Activated CD8-positive, alpha-beta memory T cell treated with anti-CD3 and anti-CD28 coated beads for 1 hour (primary cell): ENCODE results near the gene TXN.
A peak's percentile ranks its signal among the peaks of the same experiment; 100 is the strongest.

Source experiments
- DNase-seq, 2 donors: peaks; one replicate each; pipeline ENCODE4 v3.0.0-alpha.2; 2020; ENCODE audit warnings: low read depth in 1 of 2; ENCODE audit errors: extremely low read depth in 1 of 2

Gene TXN

GRCh38 chr9:110256380-110257096 lies at the start of gene TXN:
TSS of gene TXN (minus strand) at chr9:110256507. CDS start at chr9:110256435, 72 bp downstream.
- DNase-seq = peak; percentile 30 to 69

- DNase-seq = no peak
These were observed 46.8 kb upstream of the TXN start for GRCh38 chr9:110303133-110303532.

GRCh38 chr9:110298043-110298605 lies 41.8 kb upstream of the TXN start:
- no peak for DNase-seq

- no peak for DNase-seq
These were observed 36.9 kb upstream of the TXN start for GRCh38 chr9:110293248-110293647.

- DNase-seq = no peak
These were observed 35.7 kb upstream of the TXN start for GRCh38 chr9:110291921-110292557.

GRCh38 chr9:110290001-110290400 lies 33.7 kb upstream of the TXN start:
- DNase-seq = no peak

- DNase-seq = no peak
These were observed 32.2 kb upstream of the TXN start for GRCh38 chr9:110288503-110288902.

GRCh38 chr9:110287289-110287680 lies 31.0 kb upstream of the TXN start:
- no peak for DNase-seq

GRCh38 chr9:110284211-110284844 lies 28.0 kb upstream of the TXN start:
- DNase-seq = no peak

GRCh38 chr9:110283751-110284150 lies 27.4 kb upstream of the TXN start:
- DNase-seq = no peak

GRCh38 chr9:110282739-110283081 lies 26.4 kb upstream of the TXN start:
- no peak for DNase-seq

GRCh38 chr9:110282018-110282738 lies 25.9 kb upstream of the TXN start:
- DNase-seq = no peak

- DNase-seq = no peak
These were observed 21.9 kb upstream of the TXN start for GRCh38 chr9:110278080-110278707.

GRCh38 chr9:110276781-110277180 lies 20.5 kb upstream of the TXN start:
- no peak for DNase-seq

- DNase-seq = no peak
These were observed 14.1 kb upstream of the TXN start for GRCh38 chr9:110270211-110270995.

- DNase-seq = no peak
These were observed 10.5 kb upstream of the TXN start for GRCh38 chr9:110266795-110267194.

- no peak for DNase-seq
These were observed 5.3 kb upstream of the TXN start for GRCh38 chr9:110261632-110262031.

GRCh38 chr9:110260911-110261310 lies 4.6 kb upstream of the TXN start:
- no peak for DNase-seq

GRCh38 chr9:110259566-110259965 lies 3.3 kb upstream of the TXN start:
- no peak for DNase-seq

GRCh38 chr9:110258690-110259091 lies 2.4 kb upstream of the TXN start:
- no peak for DNase-seq
